ENCODE measurements around the gene TNP2. TPM values are rescaled to one million over a fixed set of nuclear protein-coding genes. Genes with fewer than 3 reads are reported as not detected.

Gene TNP2
- polyA plus RNA-seq, 1 of the 3 experiments (the other 2 are of a cell fraction), result not detected

DNA sequence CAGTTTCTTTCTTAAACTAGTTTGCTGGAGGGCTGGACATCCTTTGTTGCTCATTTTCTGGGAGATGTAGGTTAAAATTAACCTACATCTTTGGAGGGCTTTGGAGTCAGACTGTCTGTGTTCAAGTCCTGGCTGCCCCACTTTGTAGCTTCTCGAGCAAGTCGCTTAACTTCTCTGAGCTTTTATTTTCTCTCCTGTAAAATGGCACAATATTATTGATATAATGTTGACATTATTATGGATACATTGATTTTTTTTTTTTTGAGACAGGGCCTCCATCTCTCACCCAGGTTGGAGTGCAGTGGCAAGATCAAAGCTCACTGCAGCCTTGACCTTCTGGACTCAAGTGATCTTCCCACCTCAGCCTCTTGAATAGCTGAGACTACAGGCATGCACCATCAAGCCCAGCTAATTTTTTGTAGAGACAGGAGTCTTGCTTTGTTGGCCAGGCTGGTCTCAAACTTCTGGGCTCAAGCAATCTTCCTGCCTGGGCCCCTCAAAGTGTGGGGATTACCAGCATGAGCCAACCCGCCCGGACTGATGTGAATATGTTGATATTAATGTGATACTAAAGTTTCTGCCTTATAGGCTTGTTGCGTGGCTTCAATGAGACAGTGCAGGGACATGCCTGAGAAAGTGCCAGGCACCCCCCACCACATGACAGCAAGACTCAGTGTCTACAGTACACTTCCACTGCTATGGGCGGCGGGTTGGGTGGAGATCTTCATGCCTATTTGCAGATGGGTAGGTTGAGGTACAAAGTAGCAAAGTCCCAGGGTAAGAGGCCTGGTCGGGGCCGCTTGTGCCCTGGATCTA, 44.6 kb upstream of the TNP2 start:
- no peak for TF ChIP-seq POLR2AphosphoS5 (IDR thresholded peaks at IDR 0.05; ENCODE audit: low read depth, low read length)
- TF ChIP-seq YY1 (IDR thresholded peaks at IDR 0.05; ENCODE audit: low read depth), result no peak
- TF ChIP-seq RAD21 (IDR thresholded peaks at IDR 0.05; ENCODE audit: low read length), result no peak
- no peak for TF ChIP-seq RCOR1 (IDR thresholded peaks at IDR 0.05; ENCODE audit: low read length)
- no peak for TF ChIP-seq CHD2 (IDR thresholded peaks at IDR 0.05; ENCODE audit: low read length, partially characterized antibody)
- TF ChIP-seq EP300 (IDR thresholded peaks at IDR 0.05; ENCODE audit: borderline replicate concordance in 1 of 2, low read depth in 1 of 2, low read length in 1 of 2), result no peak
- TF ChIP-seq FOXJ3 (CRISPR knock-in tag; IDR thresholded peaks at IDR 0.05), result no peak
- TF ChIP-seq ELF1 (IDR thresholded peaks at IDR 0.05), result no peak
- TF ChIP-seq SIN3A (IDR thresholded peaks at IDR 0.05; ENCODE audit: borderline replicate concordance, low read depth, low read length), result no peak
- TF ChIP-seq NRF1 (IDR thresholded peaks at IDR 0.05; ENCODE audit: low read depth, low read length), result no peak
- TF ChIP-seq, protein P1, sequence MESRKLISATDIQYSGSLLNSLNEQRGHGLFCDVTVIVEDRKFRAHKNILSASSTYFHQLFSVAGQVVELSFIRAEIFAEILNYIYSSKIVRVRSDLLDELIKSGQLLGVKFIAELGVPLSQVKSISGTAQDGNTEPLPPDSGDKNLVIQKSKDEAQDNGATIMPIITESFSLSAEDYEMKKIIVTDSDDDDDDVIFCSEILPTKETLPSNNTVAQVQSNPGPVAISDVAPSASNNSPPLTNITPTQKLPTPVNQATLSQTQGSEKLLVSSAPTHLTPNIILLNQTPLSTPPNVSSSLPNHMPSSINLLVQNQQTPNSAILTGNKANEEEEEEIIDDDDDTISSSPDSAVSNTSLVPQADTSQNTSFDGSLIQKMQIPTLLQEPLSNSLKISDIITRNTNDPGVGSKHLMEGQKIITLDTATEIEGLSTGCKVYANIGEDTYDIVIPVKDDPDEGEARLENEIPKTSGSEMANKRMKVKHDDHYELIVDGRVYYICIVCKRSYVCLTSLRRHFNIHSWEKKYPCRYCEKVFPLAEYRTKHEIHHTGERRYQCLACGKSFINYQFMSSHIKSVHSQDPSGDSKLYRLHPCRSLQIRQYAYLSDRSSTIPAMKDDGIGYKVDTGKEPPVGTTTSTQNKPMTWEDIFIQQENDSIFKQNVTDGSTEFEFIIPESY (IDR thresholded peaks at IDR 0.05; ENCODE audit: borderline replicate concordance, low read depth), result no peak
- TF ChIP-seq RFX5 (IDR thresholded peaks at IDR 0.05; ENCODE audit: low read length), result no peak
- no peak for TF ChIP-seq FOSL2 (IDR thresholded peaks at IDR 0.05; ENCODE audit: borderline replicate concordance, low read depth)
- TF ChIP-seq, protein P2, sequence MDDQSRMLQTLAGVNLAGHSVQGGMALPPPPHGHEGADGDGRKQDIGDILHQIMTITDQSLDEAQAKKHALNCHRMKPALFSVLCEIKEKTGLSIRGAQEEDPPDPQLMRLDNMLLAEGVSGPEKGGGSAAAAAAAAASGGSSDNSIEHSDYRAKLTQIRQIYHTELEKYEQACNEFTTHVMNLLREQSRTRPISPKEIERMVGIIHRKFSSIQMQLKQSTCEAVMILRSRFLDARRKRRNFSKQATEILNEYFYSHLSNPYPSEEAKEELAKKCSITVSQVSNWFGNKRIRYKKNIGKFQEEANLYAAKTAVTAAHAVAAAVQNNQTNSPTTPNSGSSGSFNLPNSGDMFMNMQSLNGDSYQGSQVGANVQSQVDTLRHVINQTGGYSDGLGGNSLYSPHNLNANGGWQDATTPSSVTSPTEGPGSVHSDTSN (IDR thresholded peaks at IDR 0.05), result no peak
- TF ChIP-seq TCF12 (IDR thresholded peaks at IDR 0.05), result no peak
- TF ChIP-seq TEAD4 (IDR thresholded peaks at IDR 0.05; ENCODE audit: borderline replicate concordance, insufficient read depth), result no peak
- TF ChIP-seq JUND (IDR thresholded peaks at IDR 0.05), result no peak
- TF ChIP-seq MEF2A (IDR thresholded peaks at IDR 0.05; ENCODE audit: borderline replicate concordance, low read depth), result no peak
- no peak for TF ChIP-seq FOXM1 (IDR thresholded peaks at IDR 0.05; ENCODE audit: low read depth)
- Histone ChIP-seq H2AFZ (ENCODE audit: low read depth) (no peak overlapping the region), H3K4me2 (peak overlapping the region; percentile 33; the same call in 1 of the 2 replicates), H3K36me3 (replicated peaks in 1 of 2; ENCODE audit: control insufficient read depth in 1 of 2, insufficient read depth in 2 of 2, low read length in 1 of 2) (no peaks in the 10 kb centered on the region), H4K20me1 (ENCODE audit: insufficient read depth) (no peaks in the 10 kb centered on the region), H3K9me2 (no peaks in the 10 kb centered on the region), H3K79me2 (ENCODE audit: insufficient read depth) (no peaks in the 10 kb centered on the region), H3K9me3 (no peaks in the 10 kb centered on the region), H3F3A (replicated peaks; ENCODE audit: insufficient read depth) (no peaks in the 10 kb centered on the region), H3K27ac (ENCODE audit: low read depth in 2 of 2, low read length in 1 of 2) (no peak overlapping the region), H3K27me3 (ENCODE audit: insufficient read depth) (no peaks in the 10 kb centered on the region), H3K4me3 (ENCODE audit: low read depth in 2 of 2, low read length in 1 of 2) (no peak overlapping the region), H3K4me1 (ENCODE audit: control insufficient read depth in 1 of 2, insufficient read depth in 2 of 2, low read depth in 1 of 2, low read length in 1 of 2) (peaks cover 0 to 8% of the 10 kb centered on the region in 2 experiments; a peak in 1 of 4 replicates), H3K9ac (no peak overlapping the region)
- no peak for DNase-seq
- CTCF ChIA-PET, result interaction anchor here (0.6 kb wide), 1 partner anchor 13 kb away, joined by 3 read pairs; no protein-coding TSS in a partner anchor
- 90% methylated on average over 7 of the region's 9 CpGs for WGBS (ENCODE audit: low lambda C conversion rate)
- POLR2A ChIA-PET, result no interaction called here

Measured in SK-N-SH (cell line).